ENCODE measurements around the gene CRIP2.

CRIP2 gene

DNA sequence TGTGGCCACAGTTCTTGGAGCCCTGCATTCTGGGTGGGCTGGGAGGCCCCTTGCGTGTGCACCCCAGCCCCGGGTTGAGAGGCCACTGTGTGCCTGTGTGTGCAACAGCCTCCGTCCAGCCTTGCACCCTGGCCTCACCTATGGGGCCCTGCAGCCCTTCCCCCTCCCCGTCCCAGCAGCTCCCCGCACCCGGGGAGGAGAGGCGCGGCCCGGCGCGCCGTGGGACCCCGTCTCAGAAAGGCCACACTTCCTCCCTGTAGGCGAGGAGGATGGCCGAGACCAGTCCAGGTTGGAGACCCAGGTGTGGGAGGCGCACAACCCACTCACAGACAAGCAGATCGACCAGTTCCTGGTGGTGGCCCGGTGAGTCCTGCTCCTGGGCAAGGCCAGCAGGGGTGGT is 16.6 kb upstream of the CRIP2 start:
- H2AFZ ChIP-seq: no peak overlapping the region

DNA sequence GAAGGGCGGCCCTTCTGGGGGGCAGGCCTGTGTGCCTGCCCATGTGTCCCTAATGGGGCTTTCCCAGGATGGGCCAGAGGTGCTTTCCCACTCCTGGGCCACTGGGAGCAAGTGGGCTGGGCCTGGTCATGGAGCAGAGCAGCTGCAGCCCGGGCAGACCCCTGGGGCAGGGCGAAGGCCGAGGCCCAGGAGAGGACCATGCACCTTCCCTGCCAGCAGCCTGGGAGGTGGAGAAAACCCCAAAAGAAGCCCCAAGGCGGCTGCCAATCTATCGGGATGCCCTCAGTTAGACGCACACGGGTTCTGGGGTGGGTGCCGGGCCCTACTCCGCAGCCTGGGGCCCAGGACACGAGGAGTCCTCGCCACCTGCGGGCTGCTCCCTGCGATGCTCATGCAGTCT is 16.1 kb upstream of the CRIP2 start:
- no peaks in the 10 kb centered on the region for H3K79me2 ChIP-seq
- H3K4me1 ChIP-seq: no peaks in the 10 kb centered on the region
- TF ChIP-seq, protein P1, sequence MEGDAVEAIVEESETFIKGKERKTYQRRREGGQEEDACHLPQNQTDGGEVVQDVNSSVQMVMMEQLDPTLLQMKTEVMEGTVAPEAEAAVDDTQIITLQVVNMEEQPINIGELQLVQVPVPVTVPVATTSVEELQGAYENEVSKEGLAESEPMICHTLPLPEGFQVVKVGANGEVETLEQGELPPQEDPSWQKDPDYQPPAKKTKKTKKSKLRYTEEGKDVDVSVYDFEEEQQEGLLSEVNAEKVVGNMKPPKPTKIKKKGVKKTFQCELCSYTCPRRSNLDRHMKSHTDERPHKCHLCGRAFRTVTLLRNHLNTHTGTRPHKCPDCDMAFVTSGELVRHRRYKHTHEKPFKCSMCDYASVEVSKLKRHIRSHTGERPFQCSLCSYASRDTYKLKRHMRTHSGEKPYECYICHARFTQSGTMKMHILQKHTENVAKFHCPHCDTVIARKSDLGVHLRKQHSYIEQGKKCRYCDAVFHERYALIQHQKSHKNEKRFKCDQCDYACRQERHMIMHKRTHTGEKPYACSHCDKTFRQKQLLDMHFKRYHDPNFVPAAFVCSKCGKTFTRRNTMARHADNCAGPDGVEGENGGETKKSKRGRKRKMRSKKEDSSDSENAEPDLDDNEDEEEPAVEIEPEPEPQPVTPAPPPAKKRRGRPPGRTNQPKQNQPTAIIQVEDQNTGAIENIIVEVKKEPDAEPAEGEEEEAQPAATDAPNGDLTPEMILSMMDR (IDR thresholded peaks at IDR 0.05): no peak
- H3K4me2 ChIP-seq (ENCODE audit: low read length): no peak overlapping the region
- H3K9me3 ChIP-seq (ENCODE audit: control insufficient read depth, low read length): no peaks in the 10 kb centered on the region
- no peaks in the 10 kb centered on the region for H3K36me3 ChIP-seq (ENCODE audit: control insufficient read depth, insufficient read depth, low read length)
- no peaks in the 10 kb centered on the region for H3K27me3 ChIP-seq (ENCODE audit: control insufficient read depth, insufficient read depth, low read length)
- no peak overlapping the region for H3K4me3 ChIP-seq (ENCODE audit: low read depth, low read length)
- no peak overlapping the region for H3K9ac ChIP-seq
- no peak overlapping the region for H3K27ac ChIP-seq
- no peak overlapping the region for H2AFZ ChIP-seq

More for the DNA sequence above, 16.6 kb upstream of the CRIP2 start:
- H3K9me3 ChIP-seq (ENCODE audit: control insufficient read depth, low read length): no peaks in the 10 kb centered on the region
- H3K36me3 ChIP-seq (ENCODE audit: control insufficient read depth, insufficient read depth, low read length): no peaks in the 10 kb centered on the region
- no peaks in the 10 kb centered on the region for H3K4me1 ChIP-seq
- TF ChIP-seq, protein P1 (IDR thresholded peaks at IDR 0.05): no peak
- no peaks in the 10 kb centered on the region for H3K79me2 ChIP-seq
- no peaks in the 10 kb centered on the region for H3K27me3 ChIP-seq (ENCODE audit: control insufficient read depth, insufficient read depth, low read length)
- H3K4me2 ChIP-seq (ENCODE audit: low read length): no peak overlapping the region
- H3K4me3 ChIP-seq (ENCODE audit: low read depth, low read length): no peak overlapping the region
- H3K9ac ChIP-seq: no peak overlapping the region
- H3K27ac ChIP-seq: no peak overlapping the region

DNA sequence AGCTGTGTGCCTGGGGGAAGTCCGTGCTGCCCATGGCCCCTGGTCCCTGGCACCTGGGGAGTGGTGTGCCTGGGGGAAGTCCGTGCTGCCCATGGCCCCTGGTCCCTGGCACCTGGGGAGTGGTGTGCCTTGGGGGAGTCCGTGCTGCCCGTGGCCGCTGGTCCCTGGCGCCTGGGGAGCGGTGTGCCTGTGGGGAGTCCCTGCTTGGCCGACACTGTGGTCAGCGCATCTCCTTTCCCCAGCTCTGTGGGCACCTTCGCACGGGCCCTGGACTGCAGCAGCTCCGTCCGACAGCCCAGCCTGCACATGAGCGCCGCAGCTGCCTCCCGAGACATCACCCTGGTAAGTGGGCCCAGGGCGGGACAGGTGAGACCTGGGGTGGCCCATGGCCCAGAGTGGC is 14.5 kb upstream of the CRIP2 start:
- H3K79me2 ChIP-seq: no peaks in the 10 kb centered on the region
- H2AFZ ChIP-seq: no peak overlapping the region
- H3K9ac ChIP-seq: no peak overlapping the region
- TF ChIP-seq, protein P1 (IDR thresholded peaks at IDR 0.05): no peak
- H3K27me3 ChIP-seq (ENCODE audit: control insufficient read depth, insufficient read depth, low read length): no peaks in the 10 kb centered on the region
- no peak overlapping the region for H3K4me3 ChIP-seq (ENCODE audit: low read depth, low read length)
- no peak overlapping the region for H3K27ac ChIP-seq
- no peaks in the 10 kb centered on the region for H3K9me3 ChIP-seq (ENCODE audit: control insufficient read depth, low read length)
- H3K36me3 ChIP-seq (ENCODE audit: control insufficient read depth, insufficient read depth, low read length): no peaks in the 10 kb centered on the region
- H3K4me1 ChIP-seq: no peaks in the 10 kb centered on the region
- no peak overlapping the region for H3K4me2 ChIP-seq (ENCODE audit: low read length)

DNA sequence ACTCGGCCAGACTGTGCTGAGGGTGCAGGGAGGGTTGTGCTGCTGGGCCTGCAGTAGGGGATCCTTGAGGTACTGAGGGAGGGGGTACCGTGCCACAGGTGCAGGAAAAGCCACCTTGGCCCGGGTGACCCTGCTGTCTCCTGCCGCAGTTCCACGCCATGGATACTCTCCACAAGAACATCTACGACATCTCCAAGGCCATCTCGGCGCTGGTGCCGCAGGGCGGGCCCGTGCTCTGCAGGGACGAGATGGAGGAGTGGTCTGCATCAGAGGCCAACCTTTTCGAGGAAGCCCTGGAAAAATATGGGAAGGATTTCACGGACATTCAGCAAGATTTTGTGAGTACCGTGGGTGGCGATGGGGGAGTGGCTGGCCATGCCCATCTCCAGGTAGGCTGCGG is 14.0 kb upstream of the CRIP2 start:
- H3K36me3 ChIP-seq (ENCODE audit: control insufficient read depth, insufficient read depth, low read length): no peaks in the 10 kb centered on the region
- H3K79me2 ChIP-seq: no peaks in the 10 kb centered on the region
- no peak overlapping the region for H2AFZ ChIP-seq
- H3K4me1 ChIP-seq: no peaks in the 10 kb centered on the region
- no peaks in the 10 kb centered on the region for H3K27me3 ChIP-seq (ENCODE audit: control insufficient read depth, insufficient read depth, low read length)
- H3K27ac ChIP-seq: no peak overlapping the region
- H3K4me3 ChIP-seq (ENCODE audit: low read depth, low read length): no peak overlapping the region
- H3K9me3 ChIP-seq (ENCODE audit: control insufficient read depth, low read length): no peaks in the 10 kb centered on the region
- TF ChIP-seq, protein P1 (IDR thresholded peaks at IDR 0.05): no peak
- H3K9ac ChIP-seq: no peak overlapping the region
- H3K4me2 ChIP-seq (ENCODE audit: low read length): no peak overlapping the region

DNA sequence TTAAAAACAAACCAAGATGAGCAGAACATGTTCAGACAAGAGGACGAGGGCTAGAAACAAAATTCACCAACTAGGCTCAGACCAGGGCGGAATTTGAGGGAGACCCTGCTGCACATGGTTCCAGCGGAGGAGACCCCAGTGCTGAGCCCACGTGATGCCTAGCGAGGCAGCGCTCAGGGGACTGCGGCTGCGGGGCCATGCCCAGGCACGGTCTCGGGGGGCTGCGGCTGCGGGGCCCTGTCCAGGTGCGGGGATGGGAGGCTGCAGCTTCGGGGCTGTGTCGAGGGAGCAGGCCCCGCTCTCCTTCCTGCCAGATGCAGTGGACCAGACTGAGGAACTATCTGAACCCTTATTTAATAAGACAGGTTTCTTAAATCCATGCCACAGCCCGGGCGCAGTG is 12.7 kb upstream of the CRIP2 start:
- H3K9ac ChIP-seq: no peak overlapping the region
- H3K4me2 ChIP-seq (ENCODE audit: low read length): no peak overlapping the region
- no peaks in the 10 kb centered on the region for H3K79me2 ChIP-seq
- no peak overlapping the region for H3K27ac ChIP-seq
- H3K27me3 ChIP-seq (ENCODE audit: control insufficient read depth, insufficient read depth, low read length): no peaks in the 10 kb centered on the region
- no peaks in the 10 kb centered on the region for H3K36me3 ChIP-seq (ENCODE audit: control insufficient read depth, insufficient read depth, low read length)
- no peaks in the 10 kb centered on the region for H3K4me1 ChIP-seq
- no peak overlapping the region for H2AFZ ChIP-seq
- no peaks in the 10 kb centered on the region for H3K9me3 ChIP-seq (ENCODE audit: control insufficient read depth, low read length)
- TF ChIP-seq, protein P1 (IDR thresholded peaks at IDR 0.05): no peak
- no peak overlapping the region for H3K4me3 ChIP-seq (ENCODE audit: low read depth, low read length)

All from parathyroid adenoma (tissue), 2 donors.